Measurements from ENCODE around the gene ITFG1.

DNA sequence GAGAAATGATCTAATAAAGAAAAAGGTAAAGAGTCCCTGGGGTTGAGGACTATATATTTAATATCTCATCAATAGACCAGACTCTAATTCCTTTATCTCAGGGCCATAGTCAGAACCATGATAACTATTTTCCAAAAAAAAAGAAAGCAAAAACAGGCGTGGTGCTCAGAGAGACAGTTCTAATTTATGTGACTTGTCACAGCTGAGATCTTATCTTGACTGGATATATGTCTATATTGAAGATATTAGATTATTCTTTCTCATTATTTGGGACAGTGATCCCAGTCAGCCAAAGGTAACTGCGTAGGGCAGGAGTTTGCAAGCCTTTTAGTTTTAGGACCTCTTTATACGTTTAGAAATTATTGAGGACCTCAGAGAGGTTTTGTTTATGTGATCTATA, 52.4 kb downstream of the ITFG1 start:
- no peak for TF ChIP-seq CTCF (IDR thresholded peaks at IDR 0.05)
- no peak for TF ChIP-seq POLR2A (IDR thresholded peaks at IDR 0.05)
- no peak for TF ChIP-seq POLR2AphosphoS5 (IDR thresholded peaks at IDR 0.05)

All from breast epithelium (tissue), 3 donors.